IMR-90 (cell line): ENCODE results near the gene SLC24A3. TPM values are rescaled to one million over a fixed set of nuclear protein-coding genes. Genes with fewer than 3 reads are reported as not detected.

Source experiments
- ATAC-seq: fragments of 200-7000 bp; cut with Tn5 transposase; 2 replicates; pipeline ENCODE4 v1.9.1; 2020; ENCODE audit warnings: low read depth, mild to moderate bottlenecking, moderate library complexity
- BruUV-seq: library from RNA; stranded (reverse); fragments of 400-500 nt; replicated peaks from 2 replicates; lab custom pipeline; 2021; lab: Mats Ljungman, UMichigan
- CTCF ChIA-PET: fragments of 300-600 bp; formaldehyde crosslinking; extraction: SDS; loops from one replicate; lab custom pipeline; 2021; ENCODE audit warnings: antibody characterized with exemption; lab: Yijun Ruan, JAX
- POLR2A ChIA-PET: fragments of 300-600 bp; sonication (Branson Sonifier 250); formaldehyde crosslinking; loops from one replicate; lab custom pipeline; 2022; ENCODE audit warnings: antibody characterized with exemption; ENCODE audit not compliant: unreplicated experiment; lab: Charles Lee
- DNase-seq: peaks from one replicate; pipeline ENCODE4 v3.0.0; 2013
- H2AFZ ChIP-seq: replicated peaks from 2 replicates; pipeline ENCODE3; 2013; ENCODE audit warnings: low read length, mild to moderate bottlenecking; ENCODE audit not compliant: poor library complexity
- H2AK5ac ChIP-seq: 2 replicates; pipeline ENCODE4 v1.6.1; 2013; ENCODE audit warnings: low read depth, low read length, inconsistent platforms
- H2AK9ac ChIP-seq: replicated peaks from 2 replicates; pipeline ENCODE3; 2013; ENCODE audit warnings: mild to moderate bottlenecking, low read depth, low read length, moderate library complexity; ENCODE audit not compliant: poor library complexity
- H2BK120ac ChIP-seq: 2 replicates; pipeline ENCODE4 v1.6.1; 2013; ENCODE audit warnings: low read depth, low read length, inconsistent platforms
- H2BK15ac ChIP-seq: 3 replicates; pipeline ENCODE4 v1.6.1; 2013; ENCODE audit warnings: low read depth, low read length, inconsistent platforms
- H2BK20ac ChIP-seq: 2 replicates; pipeline ENCODE4 v1.6.1; 2013; ENCODE audit warnings: low read depth, mild to moderate bottlenecking, inconsistent platforms, low read length, moderate library complexity
- H2BK5ac ChIP-seq: 2 replicates; pipeline ENCODE4 v1.6.1; 2013; ENCODE audit warnings: mild to moderate bottlenecking, low read depth, low read length, inconsistent platforms; ENCODE audit not compliant: poor library complexity, severe bottlenecking
- H3K14ac ChIP-seq: replicated peaks from 2 replicates; pipeline ENCODE4 v1.6.1; 2013; ENCODE audit warnings: low read depth, low read length, inconsistent platforms
- H3K18ac ChIP-seq: 2 replicates; pipeline ENCODE4 v1.6.1; 2013; ENCODE audit warnings: low read depth, low read length, control low read depth
- H3K23ac ChIP-seq: 2 replicates; pipeline ENCODE4 v1.6.1; 2013; ENCODE audit warnings: low read depth, low read length, inconsistent platforms
- H3K27ac ChIP-seq: 2 replicates; pipeline ENCODE4 v1.5.1; 2013; ENCODE audit warnings: mild to moderate bottlenecking, control low read depth, low read length; ENCODE audit not compliant: insufficient read depth
- H3K27me3 ChIP-seq: 2 replicates; pipeline ENCODE4 v1.6.1; 2013; ENCODE audit warnings: low read length; ENCODE audit not compliant: control insufficient read depth, insufficient read depth
- H3K36me3 ChIP-seq: 2 replicates; pipeline ENCODE4 v1.6.1; 2013; ENCODE audit warnings: low read length, mixed read lengths; ENCODE audit not compliant: control insufficient read depth, insufficient read depth
- H3K4ac ChIP-seq: 2 replicates; pipeline ENCODE4 v1.6.1; 2013; ENCODE audit warnings: low read depth, low read length, inconsistent platforms
- H3K4me1 ChIP-seq: 2 replicates; pipeline ENCODE4 v1.6.1; 2013; ENCODE audit warnings: low read length, mixed read lengths; ENCODE audit not compliant: control insufficient read depth, insufficient read depth
- H3K4me2 ChIP-seq: 2 replicates; pipeline ENCODE4 v1.6.1; 2013; ENCODE audit warnings: low read depth, mild to moderate bottlenecking, control low read depth, low read length, moderate library complexity
- H3K4me3 ChIP-seq: 2 replicates; pipeline ENCODE4 v1.5.1; 2013; ENCODE audit warnings: low read depth, mild to moderate bottlenecking, control low read depth, low read length, moderate library complexity; ENCODE audit not compliant: insufficient read depth
- H3K56ac ChIP-seq: 2 replicates; pipeline ENCODE4 v1.6.1; 2013; ENCODE audit warnings: low read length, inconsistent platforms; ENCODE audit not compliant: insufficient read depth; ENCODE audit errors: extremely low read depth
- H3K79me1 ChIP-seq, 2 experiments: 2 replicates each; pipeline ENCODE4 v1.6.1; 2013; ENCODE audit warnings: low read length in 2 of 2, inconsistent platforms in 1 of 2, low read depth in 1 of 2
- H3K9ac ChIP-seq: 2 replicates; pipeline ENCODE4 v1.6.1; 2013; ENCODE audit warnings: low read depth, low read length, control low read depth
- H3K9me1 ChIP-seq: 2 replicates; pipeline ENCODE4 v1.6.1; 2013; ENCODE audit warnings: low read length, inconsistent platforms; ENCODE audit not compliant: insufficient read depth
- H3K9me3 ChIP-seq: 2 replicates; pipeline ENCODE4 v1.6.1; 2013; ENCODE audit warnings: low read length; ENCODE audit not compliant: control insufficient read depth, insufficient read depth
- H4K20me1 ChIP-seq: 2 replicates; pipeline ENCODE4 v1.6.1; 2013; ENCODE audit warnings: low read length, inconsistent platforms; ENCODE audit not compliant: insufficient read depth
- H4K5ac ChIP-seq: 2 replicates; pipeline ENCODE4 v1.6.1; 2013; ENCODE audit warnings: mild to moderate bottlenecking, low read depth, low read length, control low read depth
- H4K8ac ChIP-seq, 2 experiments: 2 replicates each; pipeline ENCODE4 v1.6.1; 2013; ENCODE audit warnings: low read depth in 2 of 2, low read length in 2 of 2, control low read depth in 1 of 2, inconsistent platforms in 1 of 2
- H4K91ac ChIP-seq: 2 replicates; pipeline ENCODE4 v1.6.1; 2013; ENCODE audit warnings: low read depth, low read length, inconsistent platforms; ENCODE audit not compliant: insufficient read depth
- SMC3 ChIP-seq: fragments of 150-350 bp; IDR thresholded peaks from 2 replicates; pipeline ENCODE4 v1.6.1; 2016; ENCODE audit warnings: low read depth, mild to moderate bottlenecking, antibody characterized with exemption, low read length, moderate library complexity
- WGBS, 2 experiments: methylation state at CpG; one replicate each; pipeline versions ENCODE4 v1.1.5 to v1.1.7; 2013; ENCODE audit warnings: missing lambda C conversion rate in 2 of 2; ENCODE audit not compliant: insufficient read length in 1 of 2; ENCODE audit errors: extremely low coverage in 2 of 2; 5-methylcytosine and 5-hydroxymethylcytosine counted together
- dilution Hi-C: fragments of 300-500 bp; cut with HindIII; formaldehyde crosslinking; loops from one replicate; pipeline ENCODE4 v1.14.3; 2018; ENCODE audit warnings: low sequenced_read_pairs; ENCODE audit not compliant: unreplicated experiment
- in situ Hi-C: fragments of 300-500 bp; cut with MboI; formaldehyde crosslinking; loops from 3 replicates; pipeline ENCODE4 v1.14.3; 2019; ENCODE audit warnings: low sequenced_read_pairs, inconsistent platforms, mixed read lengths
- intact Hi-C: fragments of 100-400 bp; cut with micrococcal nuclease; formaldehyde crosslinking; loops from 2 replicates; pipeline ENCODE4 v1.10.0; 2022
- polyA plus RNA-seq, 3 experiments: library from polyadenylated mRNA; depleted of rRNA; stranded (reverse); fragments of >200 nt; gene quantifications; 2 replicates each; pipeline ENCODE4 v1.2.3, GENCODE V29; 2012; ENCODE audit warnings: low replicate concordance in 1 of 3
- total RNA-seq: library from RNA; depleted of rRNA; stranded (reverse); fragments of >200 nt; gene quantifications from 2 replicates; pipeline ENCODE4 v1.2.3, GENCODE V29; 2012

Gene SLC24A3
- total and polyA plus RNA-seq, 2 of the 4 experiments (the other 2 are of a cell fraction), result not detected

GRCh38 chr20:19283490-19284025 is 71.1 kb downstream of the SLC24A3 start:
- Histone ChIP-seq H2AK9ac (no peak overlapping the region), H3K4ac (no peak overlapping the region), H3K56ac (no peak overlapping the region), H4K8ac (no peak overlapping the region), H2BK20ac (no peak overlapping the region), H2AFZ (no peak overlapping the region), H4K5ac (no peak overlapping the region), H3K14ac (no peak overlapping the region), H3K4me1 (no peaks in the 10 kb centered on the region), H3K79me1 (no peaks in the 10 kb centered on the region), H3K4me3 (no peak overlapping the region), H2AK5ac (no peak overlapping the region), H3K23ac (no peak overlapping the region), H2BK15ac (no peak overlapping the region), H3K4me2 (no peak overlapping the region), H3K9ac (no peak overlapping the region), H3K9me3 (no peaks in the 10 kb centered on the region; the same call in 1 of the 2 replicates), H2BK120ac (no peak overlapping the region), H3K36me3 (no peaks in the 10 kb centered on the region), H4K91ac (no peak overlapping the region), H3K27ac (no peak overlapping the region), H2BK5ac (no peak overlapping the region), H3K27me3 (no peaks in the 10 kb centered on the region), H3K9me1 (no peaks in the 10 kb centered on the region), H3K18ac (no peak overlapping the region), H4K20me1 (no peaks in the 10 kb centered on the region)
- ATAC-seq (no peak), DNase-seq (no peak)
- no peak for TF ChIP-seq SMC3
- CTCF ChIA-PET, result no interaction called here
- dilution Hi-C loops (no loop called here), in situ Hi-C loops (no loop called here), intact Hi-C loops (no loop called here)
- BruUV-seq, result no TSS peak
- WGBS, 2 experiments, result 33% methylated on average over 1 of the region's 6 CpGs; no CpG with 5 or more reads in 1 of the 2 experiments
- POLR2A ChIA-PET, result no interaction called here
